ENCODE results near the gene C10orf95.
A peak's percentile ranks its signal among the peaks of the same experiment; 100 is the strongest.

C10orf95 gene

GRCh38 chr10:102400076-102400475 is 51.3 kb downstream of the C10orf95 start:
- peak in 1 of 2 experiments; percentile 20 for DNase-seq

Data from activated T-cell treated with anti-CD3 and anti-CD28 coated beads, Interleukin-2, amount 50 U/mL, for 48 hours (primary cell).